HepG2 (cell line): ENCODE data around the gene TMEM250. TPM values are rescaled to one million over a fixed set of nuclear protein-coding genes. Genes with fewer than 3 reads are reported as not detected.

Experiments used
- AKAP8 ChIP-seq: sonication (generic); formaldehyde crosslinking; IDR thresholded peaks from 2 replicates; pipeline ENCODE4 v1.5.1; 2020; ENCODE audit warnings: mild to moderate bottlenecking, missing genetic modification reagents
- CAMTA2 ChIP-seq: sonication (generic); formaldehyde crosslinking; IDR thresholded peaks from 2 replicates; pipeline ENCODE4 v1.4.0; 2020; ENCODE audit warnings: mild to moderate bottlenecking, missing genetic modification reagents, borderline replicate concordance
- MED1 ChIP-seq: sonication (generic); formaldehyde crosslinking; IDR thresholded peaks from 2 replicates; pipeline ENCODE4 v1.4.0; 2020; ENCODE audit warnings: missing genetic modification reagents
- MEIS2 ChIP-seq: sonication (generic); formaldehyde crosslinking; IDR thresholded peaks from 2 replicates; pipeline ENCODE4 v1.9.0; 2021; ENCODE audit warnings: mild to moderate bottlenecking, missing genetic modification reagents
- NCOA1 ChIP-seq: sonication (generic); formaldehyde crosslinking; IDR thresholded peaks from 2 replicates; pipeline ENCODE4 v1.9.0; 2021; ENCODE audit warnings: missing genetic modification reagents
- POLR2A ChIP-seq, 2 experiments: IDR thresholded peaks; 2 replicates each; pipeline ENCODE4 v1.6.1; 2011; ENCODE audit warnings: low read depth in 2 of 2, low read length in 2 of 2, mild to moderate bottlenecking in 1 of 2, moderate library complexity in 1 of 2; ENCODE audit not compliant: insufficient read depth in 1 of 2
- SMARCE1 ChIP-seq: fragments of 450-650 bp; IDR thresholded peaks from 2 replicates; pipeline ENCODE4 v1.6.1; 2017; ENCODE audit warnings: borderline replicate concordance
- SP1 ChIP-seq, 2 experiments: fragments of 450-650 bp in 1 of 2; sonication (generic) in 1 of 2; formaldehyde crosslinking in 1 of 2; IDR thresholded peaks; 2 replicates each; pipeline versions ENCODE4 v1.4.0 to v1.6.1; 2016 to 2020; ENCODE audit warnings: missing genetic modification reagents in 1 of 2
- ZIK1 ChIP-seq: sonication (generic); formaldehyde crosslinking; IDR thresholded peaks from 2 replicates; pipeline ENCODE4 v1.5.0; 2020; ENCODE audit warnings: mild to moderate bottlenecking, low read depth, missing genetic modification reagents, borderline replicate concordance
- ZNF589 ChIP-seq: sonication (generic); formaldehyde crosslinking; conservative IDR thresholded peaks from 2 replicates; pipeline ENCODE4 v1.8.0; 2022; ENCODE audit warnings: mild to moderate bottlenecking, moderate library complexity, missing genetic modification reagents
- ZNF670 ChIP-seq: sonication (generic); formaldehyde crosslinking; IDR thresholded peaks from 2 replicates; pipeline ENCODE4 v1.8.0; 2022; ENCODE audit warnings: mild to moderate bottlenecking, missing genetic modification reagents, borderline replicate concordance
- ZNF713 ChIP-seq: sonication (generic); formaldehyde crosslinking; IDR thresholded peaks from 2 replicates; pipeline ENCODE4 v1.4.0; 2020; ENCODE audit warnings: mild to moderate bottlenecking, missing genetic modification reagents
- ZNF747 ChIP-seq: sonication (generic); formaldehyde crosslinking; IDR thresholded peaks from 2 replicates; pipeline ENCODE4 v1.8.1; 2023; ENCODE audit warnings: missing genetic modification reagents, mild to moderate bottlenecking, borderline replicate concordance
- ZNF749 ChIP-seq: sonication (generic); formaldehyde crosslinking; IDR thresholded peaks from 2 replicates; pipeline ENCODE4 v1.8.0; 2022; ENCODE audit warnings: mild to moderate bottlenecking, missing genetic modification reagents, moderate library complexity, borderline replicate concordance
- ZNF879 ChIP-seq: sonication (generic); formaldehyde crosslinking; IDR thresholded peaks from 2 replicates; pipeline ENCODE4 v1.8.1; 2023; ENCODE audit warnings: missing genetic modification reagents
- ZSCAN12 ChIP-seq: sonication (generic); formaldehyde crosslinking; IDR thresholded peaks from 2 replicates; pipeline ENCODE4 v1.9.0; 2021; ENCODE audit warnings: mild to moderate bottlenecking, missing genetic modification reagents
- polyA plus RNA-seq, 8 experiments: library from polyadenylated mRNA; depleted of rRNA in 3 of 8; stranded (reverse) in 7 of 8; unstranded in 1 of 8; fragments of >200 nt; fragmentation: Illumina TruSeq in 4 of 8; extraction: Trizol in 4 of 8; gene quantifications; 2 replicates each; pipeline versions ENCODE4 v1.2.1 to v1.2.3, GENCODE V29; 2011 to 2016; ENCODE audit warnings: low read depth in 4 of 8, missing spikeins in 1 of 8, mixed read lengths in 1 of 8; ENCODE audit not compliant: insufficient read depth in 1 of 8
- total RNA-seq, 5 experiments: library from RNA; depleted of rRNA; stranded (reverse); fragments of >200 nt; fragmentation: Illumina TruSeq; extraction: Trizol; gene quantifications; 2 replicates each; pipeline ENCODE4 v1.2.3, GENCODE V29; 2016; ENCODE audit warnings: low read depth in 1 of 5
- TF ChIP-seq, protein P1 (sequence below): sonication (generic); formaldehyde crosslinking; conservative IDR thresholded peaks from 2 replicates; pipeline ENCODE4 v1.4.0; 2020; ENCODE audit warnings: mild to moderate bottlenecking, missing genetic modification reagents, moderate library complexity
- TF ChIP-seq, protein P2 (sequence below): sonication (generic); formaldehyde crosslinking; IDR thresholded peaks from 2 replicates; pipeline ENCODE4 v1.9.0; 2021; ENCODE audit warnings: missing genetic modification reagents, borderline replicate concordance

TMEM250 gene
- total and polyA plus RNA-seq, 2 of the 13 experiments (the other 11 are each of a cell fraction or from before 2014, with no cell fraction given) = 5.5 to 13.9 TPM

DNA sequence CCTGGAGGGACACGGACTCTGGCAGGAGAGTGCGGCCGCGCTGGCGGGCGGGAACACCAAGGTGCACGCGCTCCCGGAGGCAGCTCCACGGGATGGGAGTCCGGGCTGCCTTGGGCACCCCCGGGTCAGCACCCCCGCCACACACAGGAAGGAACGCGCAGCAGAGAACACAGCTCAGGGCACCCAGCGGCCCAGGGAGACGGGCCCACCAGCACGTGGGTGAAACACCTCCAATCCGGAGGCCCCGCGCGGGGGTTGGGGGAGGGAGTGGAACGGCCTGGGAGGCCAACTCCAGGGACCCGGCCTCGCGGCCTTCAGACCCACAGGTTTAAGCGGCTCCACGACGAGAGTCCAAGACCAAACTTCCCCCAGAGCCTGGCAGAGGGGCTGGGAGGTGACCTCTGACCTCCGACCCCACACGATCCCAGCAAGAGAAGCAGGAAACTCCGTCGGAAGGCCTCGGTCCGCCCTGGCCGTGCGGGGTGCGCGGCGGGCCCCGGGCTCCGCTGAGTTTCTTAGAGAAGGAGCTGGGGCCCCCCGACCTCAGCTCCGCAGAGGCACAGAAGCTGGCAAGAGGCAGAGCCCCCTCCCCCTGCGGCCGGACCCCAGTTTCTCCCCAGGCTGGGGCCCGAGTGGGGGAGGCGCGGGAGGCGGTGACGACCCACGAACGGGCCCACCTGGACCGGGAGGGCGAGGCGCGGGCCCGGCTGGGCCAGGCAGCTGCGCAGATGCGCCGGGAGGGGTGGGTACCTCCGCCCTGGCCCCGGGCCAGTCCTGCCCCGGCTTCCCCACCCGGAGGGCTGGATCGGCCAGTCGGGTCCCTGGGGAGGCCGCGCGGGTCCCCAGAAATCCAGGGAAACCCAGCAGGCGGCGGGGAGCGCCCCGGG lies 24.4 kb downstream of the TMEM250 start (continued):
- TF ChIP-seq MEIS2 (CRISPR knock-in tag) (no peak), ZNF747 (CRISPR knock-in tag) (no peak), SP1 (IDR thresholded peaks at IDR 0.05) (no peak), SP1 (CRISPR knock-in tag; IDR thresholded peaks at IDR 0.05) (no peak), ZNF589 (CRISPR knock-in tag) (no peak), NCOA1 (CRISPR knock-in tag) (no peak), ZSCAN12 (CRISPR knock-in tag) (no peak), ZNF713 (CRISPR knock-in tag) (no peak), ZNF670 (CRISPR knock-in tag) (no peak), ZIK1 (CRISPR knock-in tag) (no peak), POLR2A (IDR thresholded peaks at IDR 0.05; ENCODE audit: insufficient read depth in 1 of 2, low read depth in 2 of 2, low read length in 2 of 2) (peak in 1 of 2 experiments; percentile 57; a peak in 1 of 4 replicates), ZNF749 (no peak), ZNF879 (CRISPR knock-in tag) (no peak), SMARCE1 (no peak), CAMTA2 (CRISPR knock-in tag) (no peak), AKAP8 (CRISPR knock-in tag) (0 out of 2 replicates have a peak, but pooled peaks have one; percentile 24), MED1 (peak; percentile 52)
- TF ChIP-seq, protein P1, sequence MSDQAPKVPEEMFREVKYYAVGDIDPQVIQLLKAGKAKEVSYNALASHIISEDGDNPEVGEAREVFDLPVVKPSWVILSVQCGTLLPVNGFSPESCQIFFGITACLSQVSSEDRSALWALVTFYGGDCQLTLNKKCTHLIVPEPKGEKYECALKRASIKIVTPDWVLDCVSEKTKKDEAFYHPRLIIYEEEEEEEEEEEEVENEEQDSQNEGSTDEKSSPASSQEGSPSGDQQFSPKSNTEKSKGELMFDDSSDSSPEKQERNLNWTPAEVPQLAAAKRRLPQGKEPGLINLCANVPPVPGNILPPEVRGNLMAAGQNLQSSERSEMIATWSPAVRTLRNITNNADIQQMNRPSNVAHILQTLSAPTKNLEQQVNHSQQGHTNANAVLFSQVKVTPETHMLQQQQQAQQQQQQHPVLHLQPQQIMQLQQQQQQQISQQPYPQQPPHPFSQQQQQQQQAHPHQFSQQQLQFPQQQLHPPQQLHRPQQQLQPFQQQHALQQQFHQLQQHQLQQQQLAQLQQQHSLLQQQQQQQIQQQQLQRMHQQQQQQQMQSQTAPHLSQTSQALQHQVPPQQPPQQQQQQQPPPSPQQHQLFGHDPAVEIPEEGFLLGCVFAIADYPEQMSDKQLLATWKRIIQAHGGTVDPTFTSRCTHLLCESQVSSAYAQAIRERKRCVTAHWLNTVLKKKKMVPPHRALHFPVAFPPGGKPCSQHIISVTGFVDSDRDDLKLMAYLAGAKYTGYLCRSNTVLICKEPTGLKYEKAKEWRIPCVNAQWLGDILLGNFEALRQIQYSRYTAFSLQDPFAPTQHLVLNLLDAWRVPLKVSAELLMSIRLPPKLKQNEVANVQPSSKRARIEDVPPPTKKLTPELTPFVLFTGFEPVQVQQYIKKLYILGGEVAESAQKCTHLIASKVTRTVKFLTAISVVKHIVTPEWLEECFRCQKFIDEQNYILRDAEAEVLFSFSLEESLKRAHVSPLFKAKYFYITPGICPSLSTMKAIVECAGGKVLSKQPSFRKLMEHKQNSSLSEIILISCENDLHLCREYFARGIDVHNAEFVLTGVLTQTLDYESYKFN (CRISPR knock-in tag) = no peak
- TF ChIP-seq, protein P2, sequence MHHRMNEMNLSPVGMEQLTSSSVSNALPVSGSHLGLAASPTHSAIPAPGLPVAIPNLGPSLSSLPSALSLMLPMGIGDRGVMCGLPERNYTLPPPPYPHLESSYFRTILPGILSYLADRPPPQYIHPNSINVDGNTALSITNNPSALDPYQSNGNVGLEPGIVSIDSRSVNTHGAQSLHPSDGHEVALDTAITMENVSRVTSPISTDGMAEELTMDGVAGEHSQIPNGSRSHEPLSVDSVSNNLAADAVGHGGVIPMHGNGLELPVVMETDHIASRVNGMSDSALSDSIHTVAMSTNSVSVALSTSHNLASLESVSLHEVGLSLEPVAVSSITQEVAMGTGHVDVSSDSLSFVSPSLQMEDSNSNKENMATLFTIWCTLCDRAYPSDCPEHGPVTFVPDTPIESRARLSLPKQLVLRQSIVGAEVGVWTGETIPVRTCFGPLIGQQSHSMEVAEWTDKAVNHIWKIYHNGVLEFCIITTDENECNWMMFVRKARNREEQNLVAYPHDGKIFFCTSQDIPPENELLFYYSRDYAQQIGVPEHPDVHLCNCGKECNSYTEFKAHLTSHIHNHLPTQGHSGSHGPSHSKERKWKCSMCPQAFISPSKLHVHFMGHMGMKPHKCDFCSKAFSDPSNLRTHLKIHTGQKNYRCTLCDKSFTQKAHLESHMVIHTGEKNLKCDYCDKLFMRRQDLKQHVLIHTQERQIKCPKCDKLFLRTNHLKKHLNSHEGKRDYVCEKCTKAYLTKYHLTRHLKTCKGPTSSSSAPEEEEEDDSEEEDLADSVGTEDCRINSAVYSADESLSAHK (CRISPR knock-in tag) = no peak
